Stomach (tissue), 9 donors: ENCODE measurements around the gene CDK2AP2. TPM values are rescaled to one million over a fixed set of nuclear protein-coding genes. Genes with fewer than 3 reads are reported as not detected.

Experiments used
- DNase-seq, 2 donors: peaks; one replicate each; pipeline versions ENCODE4 v3.0.0 to v3.0.0-alpha.2; 2013 to 2019
- H3K27ac ChIP-seq, 5 donors: fragments of 200-600 bp in 4 of 5; sonication (generic) in 4 of 5; one replicate each; pipeline ENCODE4 v1.5.1; 2013 to 2019; ENCODE audit warnings: mild to moderate bottlenecking in 1 of 5, moderate library complexity in 1 of 5
- H3K27me3 ChIP-seq, 3 donors: fragments of 200-600 bp; sonication (generic); one replicate each; pipeline ENCODE4 v1.5.1; 2017 to 2019; ENCODE audit warnings: mixed run types in 1 of 3
- H3K36me3 ChIP-seq, 4 donors: fragments of 200-600 bp; sonication (generic); 1 replicate in 3 of 4; 2 replicates in 1 of 4; pipeline ENCODE4 v1.5.1; 2016 to 2019
- H3K4me1 ChIP-seq, 4 donors: fragments of 200-600 bp; sonication (generic); one replicate each; pipeline ENCODE4 v1.5.1; 2016 to 2019
- H3K4me3 ChIP-seq, 4 donors: fragments of 200-600 bp; sonication (generic) in 3 of 4; one replicate each; pipeline ENCODE4 v1.5.1; 2016 to 2019; ENCODE audit warnings: mild to moderate bottlenecking in 1 of 4
- H3K9me3 ChIP-seq, 4 donors: fragments of 200-600 bp; sonication (generic); one replicate each; pipeline ENCODE4 v1.5.1; 2016 to 2019
- CTCF ChIP-seq, 7 experiments: fragments of 450-650 bp in 4 of 7; fragments of 200-600 bp in 3 of 7; sonication (generic) in 3 of 7; IDR thresholded peaks; one replicate each; pipeline ENCODE4 v1.5.1; 2016 to 2019; ENCODE audit warnings: antibody characterized with exemption in 7 of 7, control low read depth in 2 of 7, mild to moderate bottlenecking in 1 of 7
- EP300 ChIP-seq: sonication (generic); formaldehyde crosslinking; IDR thresholded peaks from one replicate; pipeline ENCODE4 v1.6.1; 2017; ENCODE audit warnings: antibody characterized with exemption
- POLR2A ChIP-seq, 4 donors: fragments of 450-650 bp; IDR thresholded peaks; one replicate each; pipeline ENCODE4 v1.6.1; 2016; ENCODE audit warnings: antibody characterized with exemption in 4 of 4, control low read depth in 2 of 4, mild to moderate bottlenecking in 1 of 4, moderate library complexity in 1 of 4
- POLR2AphosphoS5 ChIP-seq, 3 donors: sonication (generic); formaldehyde crosslinking; IDR thresholded peaks; one replicate each; pipeline ENCODE4 v1.6.1; 2016; ENCODE audit warnings: antibody characterized with exemption in 3 of 3
- WGBS, 5 donors: extraction: QIAGEN DNeasy Blood & Tissue Kit in 3 of 5; methylation state at CpG; one replicate each; pipeline versions ENCODE4 v1.1.5 to v1.1.7; 2013 to 2018; 5-methylcytosine and 5-hydroxymethylcytosine counted together
- intact Hi-C: fragments of 100-400 bp; cut with DNase I; formaldehyde crosslinking; loops from one replicate; pipeline ENCODE4 v1.15.1; 2023; ENCODE audit warnings: low total_unique reads
- polyA plus RNA-seq, 3 donors: library from polyadenylated mRNA; stranded (reverse); fragments of 200-250 nt; gene quantifications; one replicate each; pipeline ENCODE4 v1.2.3, GENCODE V29; 2013
- total RNA-seq, 5 donors: library from RNA; depleted of rRNA; stranded (reverse); fragments of >200 nt; gene quantifications; one replicate each; pipeline versions ENCODE4 v1.1.0 to v1.2.3, GENCODE V29; 2014 to 2016
- donor health status: healthy with polysubstance abuse.
- donor health status: Bipolar disorder and iron deficiency.
- donor health status: healthy.

Gene CDK2AP2
- total and polyA plus RNA-seq, 8 donors: 8.3 to 95.9 (median 62.3) TPM

GRCh38 chr11:67497656-67498291 lies 10.2 kb downstream of the CDK2AP2 start:
- no peak for DNase-seq
- peaks cover 0 to 7% (median 0%) of the 10 kb centered on the region in 3 donors for H3K27me3 ChIP-seq
- intact Hi-C loops: loop anchor here (10.0 kb wide), 1 partner anchor 103 kb away; the partner anchor contains the start of gene RAD9A
- no peaks in the 10 kb centered on the region for H3K4me1 ChIP-seq
- no peaks in the 10 kb centered on the region for H3K9me3 ChIP-seq
- TF ChIP-seq EP300: no peak
- TF ChIP-seq POLR2A (IDR thresholded peaks at IDR 0.05): no peak
- TF ChIP-seq CTCF (IDR thresholded peaks at IDR 0.05): no peak
- no peak for TF ChIP-seq POLR2AphosphoS5 (IDR thresholded peaks at IDR 0.05)
- WGBS, 5 donors: 90 to 97% (median 96%) methylated on average over 19 to 21 of the region's 21 CpGs
- H3K4me3 ChIP-seq: no peak overlapping the region
- H3K36me3 ChIP-seq: peaks cover 12 to 94% (median 77%) of the 10 kb centered on the region in 4 donors
- no peak overlapping the region for H3K27ac ChIP-seq

GRCh38 chr11:67496113-67496512 lies 11.8 kb downstream of the CDK2AP2 start:
- WGBS, 5 donors: 94 to 97% (median 95%) methylated on average over 9 to 12 of the region's 12 CpGs
- no peaks in the 10 kb centered on the region for H3K9me3 ChIP-seq
- intact Hi-C loops: loop anchor here (10.0 kb wide), 1 partner anchor 101 kb away; the partner anchor contains the start of gene RAD9A
- TF ChIP-seq POLR2AphosphoS5 (IDR thresholded peaks at IDR 0.05) (no peak), EP300 (no peak), CTCF (IDR thresholded peaks at IDR 0.05) (no peak), POLR2A (IDR thresholded peaks at IDR 0.05) (no peak)
- no peaks in the 10 kb centered on the region for H3K27me3 ChIP-seq
- H3K27ac ChIP-seq: no peak overlapping the region
- H3K36me3 ChIP-seq: peaks cover 20 to 96% (median 83%) of the 10 kb centered on the region in 4 donors
- no peak for DNase-seq
- no peak overlapping the region for H3K4me3 ChIP-seq
- no peaks in the 10 kb centered on the region for H3K4me1 ChIP-seq

- H3K27ac ChIP-seq: no peak overlapping the region
- intact Hi-C loops: loop anchor here (10.0 kb wide), 1 partner anchor 101 kb away; the partner anchor contains the start of gene RAD9A
- no peak for TF ChIP-seq POLR2A (IDR thresholded peaks at IDR 0.05)
- TF ChIP-seq EP300: no peak
- no peak for TF ChIP-seq POLR2AphosphoS5 (IDR thresholded peaks at IDR 0.05)
- no peak for TF ChIP-seq CTCF (IDR thresholded peaks at IDR 0.05)
- 89 to 96% (median 94%) methylated on average over 11 to 16 of the region's 16 CpGs for WGBS, 5 donors
- H3K27me3 ChIP-seq: no peaks in the 10 kb centered on the region
- DNase-seq: no peak
- peaks cover 27 to 98% (median 89%) of the 10 kb centered on the region in 4 donors for H3K36me3 ChIP-seq
- no peak overlapping the region for H3K4me3 ChIP-seq
- no peaks in the 10 kb centered on the region for H3K4me1 ChIP-seq
- no peaks in the 10 kb centered on the region for H3K9me3 ChIP-seq
Measured at GRCh38 chr11:67495234-67496005, 12.5 kb downstream of the CDK2AP2 start.

- peaks cover 35 to 97% (median 92%) of the 10 kb centered on the region in 4 donors for H3K36me3 ChIP-seq
- H3K4me1 ChIP-seq: no peaks in the 10 kb centered on the region
- TF ChIP-seq EP300 (no peak), POLR2A (IDR thresholded peaks at IDR 0.05) (no peak), CTCF (IDR thresholded peaks at IDR 0.05) (no peak), POLR2AphosphoS5 (IDR thresholded peaks at IDR 0.05) (no peak)
- no peak overlapping the region for H3K27ac ChIP-seq
- WGBS, 5 donors: 88 to 94% (median 92%) methylated on average over 32 to 59 of the region's 59 CpGs
- intact Hi-C loops: loop anchor here (10.0 kb wide), 1 partner anchor 100 kb away; the partner anchor contains the start of gene RAD9A
- H3K9me3 ChIP-seq: no peaks in the 10 kb centered on the region
- DNase-seq: no peak
- H3K27me3 ChIP-seq: no peaks in the 10 kb centered on the region
- no peak overlapping the region for H3K4me3 ChIP-seq
Measured at GRCh38 chr11:67494371-67495233, 13.4 kb downstream of the CDK2AP2 start.
